GM18873 (cell line): ENCODE results near the gene ACSL6.

Source experiments
- ATAC-seq: cut with Tn5 transposase; IDR thresholded peaks from one replicate; pipeline ENCODE4 v1.9.1; 2021; ENCODE audit warnings: mild to moderate bottlenecking, moderate library complexity, moderate number of reproducible peaks; ENCODE audit not compliant: unreplicated experiment, low FRiP score

Gene ACSL6

GRCh38 chr5:132011622-132012343 lies at the start of gene ACSL6:
Gene ACSL6 (minus strand): TSS chr5:132011658. CDS start chr5:132011553, 105 bp downstream.
- ATAC-seq, result no peak

- ATAC-seq, result no peak
Observed at GRCh38 chr5:132060501-132061161, 49.2 kb upstream of the ACSL6 start, which contains the start of gene IL3. Gene IL3 (plus strand): TSS chr5:132060655. CDS start chr5:132060707, 52 bp downstream.

- no peak for ATAC-seq
Observed at GRCh38 chr5:132059696-132060500, 48.4 kb upstream of the ACSL6 start.

- ATAC-seq, result no peak
Observed at GRCh38 chr5:132059043-132059695, 47.7 kb upstream of the ACSL6 start.

- no peak for ATAC-seq
Observed at GRCh38 chr5:132058646-132059042, 47.2 kb upstream of the ACSL6 start.

- ATAC-seq, result no peak
Observed at GRCh38 chr5:132057498-132058255, 46.2 kb upstream of the ACSL6 start.

- ATAC-seq, result no peak
Observed at GRCh38 chr5:132056610-132057497, 45.4 kb upstream of the ACSL6 start.

GRCh38 chr5:132055808-132056609 lies 44.6 kb upstream of the ACSL6 start:
- no peak for ATAC-seq

- ATAC-seq, result no peak
Observed at GRCh38 chr5:132055441-132055807, 44.0 kb upstream of the ACSL6 start.

- ATAC-seq, result no peak
Observed at GRCh38 chr5:132054697-132055440, 43.4 kb upstream of the ACSL6 start.

GRCh38 chr5:132054031-132054696 lies 42.7 kb upstream of the ACSL6 start:
- ATAC-seq, result no peak

GRCh38 chr5:132053483-132053882 lies 42.0 kb upstream of the ACSL6 start:
- ATAC-seq, result no peak

- ATAC-seq, result no peak
Observed at GRCh38 chr5:132052520-132052919, 41.1 kb upstream of the ACSL6 start.

- ATAC-seq, result no peak
Observed at GRCh38 chr5:132050661-132051552, 39.4 kb upstream of the ACSL6 start.

GRCh38 chr5:132050136-132050535 lies 38.7 kb upstream of the ACSL6 start:
- no peak for ATAC-seq

GRCh38 chr5:132049559-132049958 lies 38.1 kb upstream of the ACSL6 start:
- no peak for ATAC-seq
